Prostate gland (tissue), 2 donors: ENCODE measurements around the gene CEP112. TPM values are rescaled to one million over a fixed set of nuclear protein-coding genes. Genes with fewer than 3 reads are reported as not detected.

Experiments used
- DNase-seq: peaks from one replicate; pipeline ENCODE4 v3.0.0-alpha.2; 2019; ENCODE audit warnings: low spot score
- H3K27ac ChIP-seq, 2 donors: fragments of 200-600 bp; sonication (generic); 2 replicates each; pipeline ENCODE4 v1.5.1; 2017 to 2019
- H3K27me3 ChIP-seq: fragments of 200-600 bp; sonication (generic); replicated peaks from 2 replicates; pipeline ENCODE4 v1.5.1; 2019; ENCODE audit not compliant: insufficient read depth
- H3K36me3 ChIP-seq, 2 donors: fragments of 200-600 bp; sonication (generic); 1 replicate in 1 of 2; 2 replicates in 1 of 2; pipeline versions ENCODE4 v1.5.1 to v1.8.1; 2017 to 2019
- H3K4me1 ChIP-seq: fragments of 200-600 bp; sonication (generic); replicated peaks from 2 replicates; pipeline ENCODE4 v1.5.1; 2019
- H3K4me3 ChIP-seq, 2 donors: fragments of 200-600 bp; sonication (generic); 2 replicates each; pipeline ENCODE4 v1.5.1; 2017 to 2019
- H3K9me3 ChIP-seq: fragments of 200-600 bp; sonication (generic); 2 replicates; pipeline ENCODE4 v1.5.1; 2017
- POLR2A ChIP-seq: fragments of 450-650 bp; IDR thresholded peaks from one replicate; pipeline ENCODE4 v1.6.1; 2016; ENCODE audit warnings: antibody characterized with exemption, mild to moderate bottlenecking
- POLR2AphosphoS5 ChIP-seq: sonication (generic); formaldehyde crosslinking; IDR thresholded peaks from one replicate; pipeline ENCODE4 v1.6.1; 2017; ENCODE audit warnings: antibody characterized with exemption
- WGBS: methylation state at CpG from one replicate; pipeline ENCODE4 v1.1.5; 2018; 5-methylcytosine and 5-hydroxymethylcytosine counted together
- intact Hi-C: fragments of 100-400 bp; cut with DNase I; formaldehyde crosslinking; loops from one replicate; pipeline ENCODE4 v1.14.2; 2022
- total RNA-seq, 2 donors: library from RNA; depleted of rRNA; stranded (reverse); fragments of >200 nt; gene quantifications; one replicate each; pipeline ENCODE4 v1.1.0, GENCODE V29; 2016
- TF ChIP-seq, protein P1 (sequence below), 4 experiments: fragments of 200-600 bp in 2 of 4; fragments of 450-650 bp in 2 of 4; sonication (generic) in 2 of 4; IDR thresholded peaks; 1 replicate in 3 of 4; 2 replicates in 1 of 4; pipeline ENCODE4 v1.5.1; 2016 to 2019; ENCODE audit warnings: antibody characterized with exemption in 4 of 4, mild to moderate bottlenecking in 2 of 4, moderate library complexity in 2 of 4

Gene CEP112
- total RNA-seq, 2 donors from 2014 or later: 2.3 to 22.8 TPM

DNA sequence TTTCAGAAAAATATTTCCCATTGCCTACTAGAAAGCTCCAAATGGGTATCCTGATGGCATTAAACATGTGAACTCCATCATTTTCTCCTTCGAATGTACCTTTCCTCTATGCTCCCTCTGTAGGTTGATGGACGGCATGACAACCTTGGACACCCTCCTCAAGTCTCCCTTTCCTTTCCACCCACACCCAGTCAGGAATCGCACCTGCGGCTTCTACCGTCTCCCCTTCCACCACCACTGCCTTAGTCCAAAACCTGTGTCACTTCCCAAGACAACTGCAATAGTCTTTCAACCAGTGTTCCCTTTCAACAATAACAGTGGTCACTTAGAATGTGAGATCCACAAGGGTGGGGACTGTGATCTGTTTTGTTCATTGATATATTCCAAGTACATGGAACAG is 397.4 kb downstream of the CEP112 start:
- intact Hi-C loops: loop anchor here (10.0 kb wide), 1 partner anchor 340 kb away; no protein-coding TSS in a partner anchor
- TF ChIP-seq POLR2AphosphoS5: no peak
- TF ChIP-seq, protein P1, sequence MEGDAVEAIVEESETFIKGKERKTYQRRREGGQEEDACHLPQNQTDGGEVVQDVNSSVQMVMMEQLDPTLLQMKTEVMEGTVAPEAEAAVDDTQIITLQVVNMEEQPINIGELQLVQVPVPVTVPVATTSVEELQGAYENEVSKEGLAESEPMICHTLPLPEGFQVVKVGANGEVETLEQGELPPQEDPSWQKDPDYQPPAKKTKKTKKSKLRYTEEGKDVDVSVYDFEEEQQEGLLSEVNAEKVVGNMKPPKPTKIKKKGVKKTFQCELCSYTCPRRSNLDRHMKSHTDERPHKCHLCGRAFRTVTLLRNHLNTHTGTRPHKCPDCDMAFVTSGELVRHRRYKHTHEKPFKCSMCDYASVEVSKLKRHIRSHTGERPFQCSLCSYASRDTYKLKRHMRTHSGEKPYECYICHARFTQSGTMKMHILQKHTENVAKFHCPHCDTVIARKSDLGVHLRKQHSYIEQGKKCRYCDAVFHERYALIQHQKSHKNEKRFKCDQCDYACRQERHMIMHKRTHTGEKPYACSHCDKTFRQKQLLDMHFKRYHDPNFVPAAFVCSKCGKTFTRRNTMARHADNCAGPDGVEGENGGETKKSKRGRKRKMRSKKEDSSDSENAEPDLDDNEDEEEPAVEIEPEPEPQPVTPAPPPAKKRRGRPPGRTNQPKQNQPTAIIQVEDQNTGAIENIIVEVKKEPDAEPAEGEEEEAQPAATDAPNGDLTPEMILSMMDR (IDR thresholded peaks at IDR 0.05): peak in 2 of 4 experiments; percentile 38 to 54
- WGBS: 68% methylated on average over 5 of the region's 5 CpGs

DNA sequence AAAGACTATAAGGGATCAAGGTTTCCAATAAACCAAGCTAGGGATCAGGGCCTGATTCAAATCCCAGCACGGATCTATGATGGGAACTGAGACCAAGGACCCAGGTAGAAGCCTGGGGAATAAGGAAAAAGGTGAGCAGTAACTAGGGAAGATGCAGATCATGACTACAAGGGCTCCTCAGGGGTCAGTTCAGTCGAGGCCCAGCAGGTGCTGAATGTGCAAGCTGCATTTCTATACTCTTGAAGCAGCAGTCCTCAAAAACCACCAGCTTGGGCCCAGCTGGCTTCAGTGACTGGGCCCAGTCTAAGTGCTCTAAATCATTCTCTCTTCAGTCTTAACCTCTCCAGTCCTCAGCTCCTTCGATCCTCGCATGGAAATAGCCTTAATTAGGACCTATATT is 401.7 kb downstream of the CEP112 start:
- Histone ChIP-seq H3K36me3 (no peaks in the 10 kb centered on the region), H3K27me3 (no peaks in the 10 kb centered on the region), H3K4me1 (no peaks in the 10 kb centered on the region), H3K4me3 (no peak overlapping the region), H3K9me3 (no peaks in the 10 kb centered on the region), H3K27ac (no peak overlapping the region)
- no peak for TF ChIP-seq POLR2AphosphoS5
- TF ChIP-seq POLR2A: no peak
- TF ChIP-seq, protein P1 (IDR thresholded peaks at IDR 0.05): no peak
- no peak for DNase-seq
- intact Hi-C loops: loop anchor here (10.0 kb wide), 1 partner anchor 335 kb away; no protein-coding TSS in a partner anchor
- 86% methylated on average over 4 of the region's 4 CpGs for WGBS

More for the DNA sequence above, 397.4 kb downstream of the CEP112 start:
- Histone ChIP-seq H3K9me3 (no peaks in the 10 kb centered on the region), H3K27ac (no peak overlapping the region), H3K4me1 (no peaks in the 10 kb centered on the region), H3K27me3 (no peaks in the 10 kb centered on the region), H3K36me3 (no peaks in the 10 kb centered on the region), H3K4me3 (no peak overlapping the region)
- DNase-seq: no peak

DNA sequence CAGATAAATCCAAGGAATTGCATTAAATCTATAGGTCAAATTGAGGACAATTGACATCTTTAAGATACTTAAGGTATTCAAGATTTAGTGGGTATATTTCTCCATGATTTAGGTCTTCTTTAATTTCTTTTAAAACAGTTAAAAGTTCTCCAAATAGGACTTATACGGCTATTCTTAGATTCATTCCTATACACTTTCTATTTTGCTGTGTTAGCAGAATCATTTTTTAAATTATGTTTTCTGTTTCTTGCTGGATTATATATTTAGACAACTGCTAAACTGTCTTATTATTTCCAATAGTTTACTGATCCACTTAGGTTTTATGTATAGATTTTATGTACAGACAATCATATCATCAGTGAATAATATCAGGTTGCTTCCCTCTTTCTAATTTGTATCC is 404.4 kb downstream of the CEP112 start:
- no peaks in the 10 kb centered on the region for H3K27me3 ChIP-seq
- H3K4me1 ChIP-seq: no peaks in the 10 kb centered on the region
- intact Hi-C loops: loop anchor here (5.0 kb wide), 1 partner anchor 230 kb away; no protein-coding TSS in a partner anchor
- H3K36me3 ChIP-seq: no peaks in the 10 kb centered on the region
- H3K9me3 ChIP-seq: no peaks in the 10 kb centered on the region
- 95% methylated on average over 1 of the region's 1 CpG for WGBS
- no peak overlapping the region for H3K27ac ChIP-seq
- H3K4me3 ChIP-seq: no peak overlapping the region
- no peak for DNase-seq
- TF ChIP-seq, protein P1 (IDR thresholded peaks at IDR 0.05): no peak
- TF ChIP-seq POLR2A: no peak
- TF ChIP-seq POLR2AphosphoS5: no peak

DNA sequence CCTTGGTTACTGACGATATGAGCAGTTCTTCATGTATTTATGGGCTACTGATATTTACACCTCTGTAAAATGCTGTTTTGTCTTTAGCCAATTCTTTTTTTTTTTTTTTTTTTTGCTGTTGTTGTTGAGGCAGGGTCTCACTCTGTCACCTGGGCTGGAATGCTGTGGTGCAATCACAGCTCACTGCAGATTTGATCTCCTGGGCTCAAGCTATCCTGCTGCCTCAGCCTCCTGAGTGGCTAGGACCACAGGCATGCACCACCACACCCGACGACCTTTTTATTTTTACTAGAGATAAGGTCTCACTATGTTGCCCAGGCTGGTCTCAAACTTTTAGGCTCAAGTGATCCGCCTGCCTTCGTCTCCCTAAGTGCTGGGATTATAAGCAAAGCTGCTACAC is 405.5 kb downstream of the CEP112 start:
- TF ChIP-seq POLR2A (no peak), POLR2AphosphoS5 (no peak)
- TF ChIP-seq, protein P1 (IDR thresholded peaks at IDR 0.05): no peak
- no peaks in the 10 kb centered on the region for H3K27me3 ChIP-seq
- WGBS: 91% methylated on average over 5 of the region's 5 CpGs
- no peaks in the 10 kb centered on the region for H3K4me1 ChIP-seq
- DNase-seq: no peak
- intact Hi-C loops: loop anchor here (5.0 kb wide), 1 partner anchor 229 kb away; no protein-coding TSS in a partner anchor
- no peaks in the 10 kb centered on the region for H3K9me3 ChIP-seq
- no peak overlapping the region for H3K27ac ChIP-seq
- H3K36me3 ChIP-seq: no peaks in the 10 kb centered on the region
- no peak overlapping the region for H3K4me3 ChIP-seq

DNA sequence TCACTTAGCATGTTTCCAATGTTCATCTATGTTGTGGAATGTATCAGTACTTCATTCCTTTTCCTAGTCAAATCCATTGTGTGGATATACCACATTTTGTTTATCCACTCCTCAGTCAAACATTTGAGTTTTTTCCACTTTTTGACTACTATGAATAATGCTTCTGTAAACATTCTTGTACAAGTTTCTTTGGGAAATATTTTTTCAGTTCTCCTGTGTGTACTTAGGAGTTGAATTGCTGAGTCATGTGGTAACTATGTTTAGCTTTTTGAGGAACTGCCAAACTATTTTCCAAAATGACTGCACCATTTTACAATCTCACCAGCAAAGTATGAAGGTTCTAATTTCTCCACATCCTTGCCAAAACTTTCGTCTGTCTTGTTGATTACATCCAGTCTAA is 406.8 kb downstream of the CEP112 start:
- Histone ChIP-seq H3K4me3 (no peak overlapping the region), H3K4me1 (no peaks in the 10 kb centered on the region), H3K9me3 (no peaks in the 10 kb centered on the region), H3K36me3 (no peaks in the 10 kb centered on the region), H3K27me3 (no peaks in the 10 kb centered on the region), H3K27ac (peak overlapping the region; percentile 29 to 48)
- WGBS: 7% methylated on average over 1 of the region's 1 CpG
- TF ChIP-seq, protein P1 (IDR thresholded peaks at IDR 0.05): no peak
- TF ChIP-seq POLR2AphosphoS5 (peak; percentile 93), POLR2A (no peak)
- intact Hi-C loops: loop anchor here (5.0 kb wide), 1 partner anchor 228 kb away; no protein-coding TSS in a partner anchor
- peak; percentile 33 for DNase-seq
